Endodermal cell (in vitro differentiated cells): ENCODE results near the gene UNC93A. TPM values are rescaled to one million over a fixed set of nuclear protein-coding genes. Genes with fewer than 3 reads are reported as not detected.
"Not testable (repeated sequence)": the region's sequence is repeated elsewhere in the genome, so short reads cannot be mapped to it uniquely, and the experiment has no call there.

Experiments
- DNase-seq: peaks from one replicate; pipeline ENCODE4 v3.0.0-alpha.2; 2017
- H3K27ac ChIP-seq: 2 replicates; pipeline ENCODE4 v1.5.1; 2013; ENCODE audit warnings: mild to moderate bottlenecking, low read depth, low read length, moderate library complexity
- H3K27me3 ChIP-seq: 2 replicates; pipeline ENCODE4 v1.6.1; 2013; ENCODE audit warnings: mild to moderate bottlenecking, low read length, moderate library complexity; ENCODE audit not compliant: insufficient read depth, control insufficient read depth, poor library complexity, severe bottlenecking
- H3K36me3 ChIP-seq: 2 replicates; pipeline ENCODE4 v1.7.0; 2013; ENCODE audit warnings: mild to moderate bottlenecking, low read length, moderate library complexity; ENCODE audit not compliant: control insufficient read depth, insufficient read depth
- H3K4me1 ChIP-seq: one replicate; pipeline ENCODE4 v1.7.0; 2013; ENCODE audit warnings: low read length; ENCODE audit not compliant: control insufficient read depth, insufficient read depth
- H3K4me3 ChIP-seq: 2 replicates; pipeline ENCODE4 v1.5.1; 2013; ENCODE audit warnings: mild to moderate bottlenecking, low read length, moderate library complexity
- H3K9ac ChIP-seq: 2 replicates; pipeline ENCODE4 v1.6.1; 2013; ENCODE audit warnings: mild to moderate bottlenecking, low read length, moderate library complexity; ENCODE audit not compliant: poor library complexity, severe bottlenecking; ENCODE audit errors: extremely low read depth
- H3K9me3 ChIP-seq: 2 replicates; pipeline ENCODE4 v1.6.1; 2013; ENCODE audit warnings: mild to moderate bottlenecking, low read length, moderate library complexity; ENCODE audit not compliant: control insufficient read depth
- H3K27ac Mint-ChIP-seq: 2 replicates; pipeline ENCODE4 v1.8.0; 2020; ENCODE audit warnings: mixed read lengths
- H3K27me3 Mint-ChIP-seq: 2 replicates; pipeline ENCODE4 v1.8.0; 2021; ENCODE audit warnings: mild to moderate bottlenecking, mixed read lengths; ENCODE audit not compliant: insufficient read depth
- H3K36me3 Mint-ChIP-seq: 2 replicates; pipeline ENCODE4 v1.8.0; 2020; ENCODE audit warnings: low read depth, mixed read lengths
- H3K4me1 Mint-ChIP-seq: 2 replicates; pipeline ENCODE4 v1.8.0; 2020; ENCODE audit warnings: mixed read lengths
- H3K4me3 Mint-ChIP-seq: 2 replicates; pipeline ENCODE4 v1.8.0; 2020; ENCODE audit warnings: mild to moderate bottlenecking, moderate library complexity, mixed read lengths
- H3K9me3 Mint-ChIP-seq: 2 replicates; pipeline ENCODE4 v1.8.0; 2020; ENCODE audit warnings: mild to moderate bottlenecking, mixed read lengths
- WGBS, 2 experiments: methylation state at CpG; one replicate each; pipeline versions ENCODE4 v1.1.5 to v1.1.7; 2013; ENCODE audit warnings: missing lambda C conversion rate in 2 of 2, mixed read lengths in 1 of 2; ENCODE audit not compliant: insufficient coverage in 1 of 2, insufficient read length in 1 of 2; 5-methylcytosine and 5-hydroxymethylcytosine counted together
- total RNA-seq, 2 donors: library from RNA; stranded (reverse); fragmentation: NEBNext Ultra II Directional in 1 of 2; extraction: Animal tissue kit (Norgen Biotek cat#: 25700) in 1 of 2; gene quantifications; 2 replicates in 1 of 2; 3 replicates in 1 of 2; pipeline ENCODE4 v1.2.1, GENCODE V29; 2021
- TF ChIP-seq, protein P1 (sequence below): fragments of 200-600 bp; sonication (generic); conservative IDR thresholded peaks from 2 replicates; pipeline ENCODE4 v1.5.0; 2021; ENCODE audit warnings: antibody characterized with exemption, mild to moderate bottlenecking

Gene UNC93A
- total RNA-seq, 2 donors from 2014 or later = 2.0 to 4.0 TPM

- Mint-ChIP-seq H3K4me3 (no peak overlapping the region), H3K4me1 (peaks cover 52% of the 10 kb centered on the region), H3K27me3 (peaks cover 9% of the 10 kb centered on the region), H3K36me3 (peaks cover 3% of the 10 kb centered on the region), H3K9me3 (peaks cover 2% of the 10 kb centered on the region), H3K27ac (no peak overlapping the region)
- peak; percentile 57 for DNase-seq
- Histone ChIP-seq H3K27ac (peak overlapping the region; percentile 21), H3K4me1 (peaks cover 10% of the 10 kb centered on the region), H3K27me3 (no peaks in the 10 kb centered on the region), H3K36me3 (no peaks in the 10 kb centered on the region), H3K9ac (no peak overlapping the region), H3K4me3 (no peak overlapping the region), H3K9me3 (no peaks in the 10 kb centered on the region)
- TF ChIP-seq, protein P1, sequence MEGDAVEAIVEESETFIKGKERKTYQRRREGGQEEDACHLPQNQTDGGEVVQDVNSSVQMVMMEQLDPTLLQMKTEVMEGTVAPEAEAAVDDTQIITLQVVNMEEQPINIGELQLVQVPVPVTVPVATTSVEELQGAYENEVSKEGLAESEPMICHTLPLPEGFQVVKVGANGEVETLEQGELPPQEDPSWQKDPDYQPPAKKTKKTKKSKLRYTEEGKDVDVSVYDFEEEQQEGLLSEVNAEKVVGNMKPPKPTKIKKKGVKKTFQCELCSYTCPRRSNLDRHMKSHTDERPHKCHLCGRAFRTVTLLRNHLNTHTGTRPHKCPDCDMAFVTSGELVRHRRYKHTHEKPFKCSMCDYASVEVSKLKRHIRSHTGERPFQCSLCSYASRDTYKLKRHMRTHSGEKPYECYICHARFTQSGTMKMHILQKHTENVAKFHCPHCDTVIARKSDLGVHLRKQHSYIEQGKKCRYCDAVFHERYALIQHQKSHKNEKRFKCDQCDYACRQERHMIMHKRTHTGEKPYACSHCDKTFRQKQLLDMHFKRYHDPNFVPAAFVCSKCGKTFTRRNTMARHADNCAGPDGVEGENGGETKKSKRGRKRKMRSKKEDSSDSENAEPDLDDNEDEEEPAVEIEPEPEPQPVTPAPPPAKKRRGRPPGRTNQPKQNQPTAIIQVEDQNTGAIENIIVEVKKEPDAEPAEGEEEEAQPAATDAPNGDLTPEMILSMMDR = no peak
- WGBS, 2 experiments = 32 to 33% methylated on average over 1 to 3 of the region's 3 CpGs
These were observed 11.2 kb upstream of the UNC93A start for GRCh38 chr6:167279766-167280446.

GRCh38 chr6:167280466-167280865, 10.6 kb upstream of the UNC93A start:
- H3K27ac ChIP-seq, H3K36me3 ChIP-seq, H3K9me3 Mint-ChIP-seq, H3K4me3 Mint-ChIP-seq, H3K36me3 Mint-ChIP-seq, H3K27ac Mint-ChIP-seq, H3K27me3 ChIP-seq, H3K9me3 ChIP-seq, H3K27me3 Mint-ChIP-seq, H3K9ac ChIP-seq, H3K4me3 ChIP-seq: not testable (repeated sequence)
- H3K4me1 Mint-ChIP-seq = peaks cover 50% of the 10 kb centered on the region
- DNase-seq = peak; percentile 59
- WGBS, 2 experiments = 20 to 72% methylated on average over 2 to 5 of the region's 5 CpGs
- H3K4me1 ChIP-seq = peaks cover 10% of the 10 kb centered on the region

- H3K4me1 Mint-ChIP-seq = peaks cover 54% of the 10 kb centered on the region
These were observed 8.9 kb upstream of the UNC93A start for GRCh38 chr6:167282165-167282564.

More at GRCh38 chr6:167282165-167282564, 8.9 kb upstream of the UNC93A start:
- Histone ChIP-seq H3K9ac (no peak overlapping the region), H3K27ac (no peak overlapping the region), H3K36me3 (no peaks in the 10 kb centered on the region), H3K4me3 (no peak overlapping the region), H3K27me3 (no peaks in the 10 kb centered on the region), H3K9me3 (no peaks in the 10 kb centered on the region), H3K4me1 (peaks cover 10% of the 10 kb centered on the region)
- Mint-ChIP-seq H3K4me3 (no peak overlapping the region), H3K27me3 (peaks cover 4% of the 10 kb centered on the region), H3K36me3 (peaks cover 3% of the 10 kb centered on the region), H3K27ac (no peak overlapping the region), H3K9me3 (peaks cover 2% of the 10 kb centered on the region)
- no peak for DNase-seq
- TF ChIP-seq, protein P1 = no peak
